SKM-1 (cell line): ENCODE results near the gene CD48.
A peak's percentile ranks its signal among the peaks of the same experiment; 100 is the strongest.

Experiments used
- DNase-seq: peaks from one replicate; lab custom pipeline; 2025; ENCODE audit not compliant: unreplicated experiment; lab: John Stamatoyannopoulos, UW

CD48 gene, protein sequence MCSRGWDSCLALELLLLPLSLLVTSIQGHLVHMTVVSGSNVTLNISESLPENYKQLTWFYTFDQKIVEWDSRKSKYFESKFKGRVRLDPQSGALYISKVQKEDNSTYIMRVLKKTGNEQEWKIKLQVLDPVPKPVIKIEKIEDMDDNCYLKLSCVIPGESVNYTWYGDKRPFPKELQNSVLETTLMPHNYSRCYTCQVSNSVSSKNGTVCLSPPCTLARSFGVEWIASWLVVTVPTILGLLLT

GRCh38 chr1:160711602-160712311 is at the start of gene CD48:
Gene CD48 (minus strand): TSS chr1:160711822. CDS start chr1:160711763, 59 bp downstream.
- DNase-seq = no peak

DNA sequence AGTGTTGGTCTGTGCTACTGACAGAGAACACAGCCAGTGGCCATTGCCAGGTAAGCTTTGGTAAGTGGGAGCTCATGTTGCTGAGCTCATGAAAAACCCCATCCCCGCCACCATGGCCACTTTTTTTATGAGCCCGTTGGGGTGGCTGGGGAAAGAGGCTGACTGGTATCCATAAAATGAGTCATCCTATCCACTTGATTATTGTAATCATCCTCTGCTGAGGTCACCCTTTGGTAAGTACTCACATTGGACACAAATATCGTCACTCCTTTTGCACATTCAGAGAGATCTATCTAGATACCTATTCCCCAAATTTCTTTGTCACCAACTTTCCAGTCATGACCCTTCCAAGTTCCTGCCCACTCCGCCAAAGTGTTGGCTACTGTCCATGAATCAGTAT is 49.4 kb upstream of the CD48 start:
- DNase-seq = no peak

- no peak for DNase-seq
Observed at GRCh38 chr1:160759740-160760139, 48.1 kb upstream of the CD48 start.

DNA sequence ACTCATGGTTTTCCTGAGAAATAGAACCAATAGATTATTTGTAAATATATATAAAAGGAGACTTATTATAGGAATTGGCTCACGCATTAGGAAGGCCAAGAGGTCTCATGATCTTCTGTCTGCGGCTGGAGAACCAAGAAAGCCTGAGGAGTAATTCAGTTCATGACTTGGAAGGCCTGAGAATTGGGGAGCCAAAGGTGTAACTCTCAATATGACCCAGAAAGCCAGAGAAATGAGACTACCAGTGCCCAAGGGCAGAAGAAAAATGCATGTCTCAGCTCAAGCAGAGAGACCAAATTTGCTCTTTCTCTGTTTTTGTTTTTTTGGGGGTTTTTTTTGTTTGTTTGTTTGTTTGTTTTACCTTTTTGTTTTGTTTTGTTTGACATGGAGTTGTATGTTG is 46.9 kb upstream of the CD48 start:
- DNase-seq = no peak

GRCh38 chr1:160756849-160757201 is 45.2 kb upstream of the CD48 start:
- DNase-seq = no peak

DNA sequence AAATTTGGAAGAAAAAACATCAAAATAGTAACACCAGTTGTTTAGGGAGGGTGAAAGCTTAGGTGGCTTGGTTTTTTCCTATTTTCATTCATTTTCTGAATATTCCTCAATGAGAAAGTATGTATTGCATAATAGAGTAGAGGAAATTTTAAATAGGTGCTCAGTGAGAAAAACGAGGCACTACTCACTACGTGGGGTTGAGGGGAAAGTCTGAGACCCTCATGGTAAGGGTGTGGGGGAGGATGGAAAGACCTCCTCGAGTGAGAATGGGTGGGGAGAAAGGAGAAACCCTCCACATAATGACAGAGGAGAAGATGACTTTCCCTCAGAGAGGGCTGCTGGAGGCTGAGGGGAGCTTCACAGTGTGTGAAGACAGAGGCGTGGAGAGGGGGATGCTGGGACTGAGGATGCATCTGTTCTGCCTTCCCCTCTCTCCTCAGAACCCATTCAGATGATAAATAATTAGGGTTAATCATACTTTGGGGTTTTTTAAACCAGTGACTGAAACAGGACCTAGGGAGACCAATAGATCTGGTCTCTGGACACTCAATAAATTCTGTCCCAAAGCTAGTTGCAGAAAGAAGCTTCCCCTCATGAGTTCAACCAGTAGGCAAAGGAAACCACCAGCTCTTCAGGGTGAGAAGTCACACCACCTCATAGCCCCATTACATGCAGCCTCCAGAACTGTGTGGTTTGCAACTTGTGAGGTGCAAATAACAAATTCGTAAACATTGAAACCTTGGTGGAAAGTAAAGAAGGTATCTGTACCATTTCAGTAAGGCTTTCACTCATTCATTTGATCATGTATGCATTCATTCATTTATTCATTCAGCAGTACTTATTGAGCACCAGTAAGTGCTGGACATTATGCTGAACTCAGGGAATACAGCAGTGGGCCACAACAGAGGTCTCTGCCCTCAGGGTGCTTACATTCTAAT is 44.6 kb upstream of the CD48 start:
- DNase-seq = no peak

DNA sequence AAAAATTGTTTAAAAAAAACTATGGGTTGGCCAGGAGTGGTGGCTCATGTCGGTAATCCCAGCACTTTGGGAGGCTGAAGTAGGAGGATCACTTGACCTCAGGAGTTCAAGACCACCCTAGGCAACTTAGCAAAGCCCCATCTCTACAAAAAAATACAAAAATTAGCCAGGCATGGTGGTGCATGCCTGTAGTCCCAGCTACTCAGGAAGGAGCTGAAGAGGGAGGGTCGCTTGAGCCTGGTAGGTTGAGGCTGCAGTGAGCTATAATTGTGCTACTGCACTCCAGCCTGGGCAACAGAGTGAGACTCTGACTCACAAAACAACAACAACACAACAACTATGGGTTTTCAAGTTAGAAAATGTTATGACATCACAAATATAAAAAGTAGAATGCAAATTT is 43.8 kb upstream of the CD48 start:
- no peak for DNase-seq

DNA sequence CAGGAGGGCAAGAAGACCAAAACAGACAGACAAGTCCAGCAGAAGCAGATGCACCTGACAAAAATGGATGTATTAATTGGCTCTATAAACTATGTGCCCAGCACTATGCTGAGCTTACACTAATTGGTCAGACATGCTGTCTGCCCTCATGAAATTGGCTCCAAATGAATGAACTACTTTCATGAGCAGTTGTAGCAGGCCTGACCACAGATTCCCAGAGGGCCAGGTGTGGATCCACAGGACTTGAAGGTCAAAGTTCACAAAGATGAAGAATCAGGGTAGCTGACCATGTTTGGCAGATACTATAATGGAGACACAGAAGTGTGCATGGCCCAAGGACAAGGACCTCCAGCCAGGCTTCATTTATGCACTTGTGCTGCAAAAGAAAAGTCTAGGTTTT is 42.0 kb upstream of the CD48 start:
- DNase-seq = no peak

DNA sequence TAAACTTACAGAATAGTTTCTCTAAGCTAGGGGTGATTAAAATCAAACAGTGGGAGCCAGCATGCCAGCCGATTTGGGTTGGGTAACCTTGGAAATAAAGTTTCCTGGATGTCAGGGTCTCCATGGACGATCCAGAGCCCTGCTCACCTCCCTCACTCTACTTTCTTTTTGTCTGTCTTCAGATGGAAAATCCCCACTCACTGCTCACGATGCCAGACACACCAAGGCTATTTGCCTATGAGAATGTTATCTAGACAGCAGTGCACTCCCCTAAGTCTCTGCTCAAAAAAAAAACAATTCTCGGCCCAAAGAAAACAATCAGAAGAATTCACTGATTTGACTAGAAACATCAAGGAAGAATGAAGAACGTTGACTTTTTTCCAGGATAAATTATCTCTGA is 41.3 kb upstream of the CD48 start:
- no peak for DNase-seq

- no peak for DNase-seq
Observed at GRCh38 chr1:160752406-160752805, 40.8 kb upstream of the CD48 start.

- no peak for DNase-seq
Observed at GRCh38 chr1:160750608-160751007, 39.0 kb upstream of the CD48 start.

GRCh38 chr1:160748878-160749269 is 37.3 kb upstream of the CD48 start:
- DNase-seq = peak; percentile 23

GRCh38 chr1:160748181-160748877 is 36.7 kb upstream of the CD48 start:
- peak; percentile 21 for DNase-seq

- no peak for DNase-seq
Observed at GRCh38 chr1:160747717-160748116, 36.1 kb upstream of the CD48 start.

- DNase-seq = no peak
Observed at GRCh38 chr1:160746836-160747500, 35.3 kb upstream of the CD48 start.

GRCh38 chr1:160745551-160745950 is 33.9 kb upstream of the CD48 start:
- no peak for DNase-seq

- DNase-seq = no peak
Observed at GRCh38 chr1:160744852-160745520, 33.4 kb upstream of the CD48 start.

DNA sequence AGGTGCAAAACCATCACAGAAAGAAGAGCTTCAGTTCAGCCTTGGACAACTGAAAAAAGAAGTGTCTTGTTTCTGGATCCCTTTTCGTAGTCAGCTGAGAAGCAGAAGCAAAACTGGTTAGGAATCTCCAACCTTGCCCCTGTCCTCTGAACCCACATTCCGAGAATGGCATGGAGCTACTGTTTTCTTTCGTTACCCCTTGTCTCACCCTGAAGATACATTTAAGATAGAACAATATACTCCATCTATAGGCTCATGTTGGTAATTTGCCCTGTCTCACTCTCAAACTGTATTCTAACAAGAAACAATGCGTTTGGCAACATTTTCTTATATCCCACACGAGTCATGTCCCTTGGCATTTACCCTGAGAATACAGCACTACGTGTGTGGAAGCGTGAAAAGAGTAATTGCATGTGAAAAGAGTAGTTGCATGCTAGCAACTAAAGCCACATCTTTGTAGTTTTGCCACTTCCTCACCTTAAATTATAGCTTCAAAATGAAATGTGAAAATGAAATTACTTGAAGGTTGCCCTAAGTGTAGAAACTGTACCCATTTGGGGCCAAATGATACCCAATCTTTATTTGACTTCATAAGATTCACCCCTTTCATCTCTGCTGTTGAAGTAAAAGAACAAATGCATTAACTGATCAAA is 32.7 kb upstream of the CD48 start:
- no peak for DNase-seq

GRCh38 chr1:160743266-160743665 is 31.6 kb upstream of the CD48 start:
- DNase-seq = no peak
